Hepatocyte (in vitro differentiated cells): Measurements from ENCODE around the gene STX1B.

Source experiments
- CTCF ChIP-seq: fragments of 200-600 bp; sonication (generic); IDR thresholded peaks from 2 replicates; pipeline ENCODE4 v1.5.1; 2016; ENCODE audit warnings: antibody characterized with exemption, mild to moderate bottlenecking; ENCODE audit not compliant: poor library complexity
- EZH2phosphoT487 ChIP-seq: fragments of 200-600 bp; sonication (generic); IDR thresholded peaks from one replicate; pipeline ENCODE4 v1.6.1; 2018; ENCODE audit warnings: antibody characterized with exemption, mild to moderate bottlenecking, low read depth, moderate library complexity; ENCODE audit not compliant: unreplicated experiment, severe bottlenecking

GRCh38 chr16:31020536-31020935, 10.1 kb upstream of the STX1B start:
- TF ChIP-seq CTCF (no peak), EZH2phosphoT487 (no peak)
